Fibroblast of villous mesenchyme (primary cell): ENCODE data around the gene MTREX. TPM values are rescaled to one million over a fixed set of nuclear protein-coding genes. Genes with fewer than 3 reads are reported as not detected.
A peak's percentile ranks its signal among the peaks of the same experiment; 100 is the strongest.

Source experiments
- DNase-seq: peaks from one replicate; pipeline ENCODE4 v3.0.0-alpha.2; 2010; ENCODE audit warnings: low read depth
- H3K4me3 ChIP-seq: 2 replicates; pipeline ENCODE4 v1.5.1; 2011; ENCODE audit warnings: low read depth, mild to moderate bottlenecking, low read length
- CTCF ChIP-seq: IDR thresholded peaks from 2 replicates; pipeline ENCODE4 v1.5.1; 2012; ENCODE audit warnings: low read depth, mild to moderate bottlenecking, low read length; ENCODE audit not compliant: insufficient read depth
- total RNA-seq: library from RNA; depleted of rRNA; stranded (reverse); fragments of >200 nt; gene quantifications from 2 replicates; pipeline ENCODE4 v1.2.3, GENCODE V29; 2012

The MTREX gene
- total RNA-seq = 72.8 and 108 TPM in 2 replicates

- H3K4me3 ChIP-seq = peak within 1 kb of the TSS; percentile 93
- peak; percentile 94 for DNase-seq
- TF ChIP-seq CTCF = no peak
Measured at GRCh38 chr5:55307383-55308253, at the start of gene MTREX, which contains the start of gene DHX29. MTREX (plus strand) TSS chr5:55307989; CDS start chr5:55308014, 25 bp downstream. DHX29 (minus strand) TSS chr5:55307694; CDS start chr5:55307573, 121 bp downstream.

- no peak for TF ChIP-seq CTCF
- no peak overlapping the region for H3K4me3 ChIP-seq
- DNase-seq = no peak
Measured at GRCh38 chr5:55258339-55258738, 49.5 kb upstream of the MTREX start.

GRCh38 chr5:55276771-55277170, 31.0 kb upstream of the MTREX start:
- peak; percentile 49 for DNase-seq
- H3K4me3 ChIP-seq = no peak overlapping the region
- TF ChIP-seq CTCF = no peak

- DNase-seq = peak; percentile 23
- no peak overlapping the region for H3K4me3 ChIP-seq
- no peak for TF ChIP-seq CTCF
Measured at GRCh38 chr5:55278778-55279177, 29.0 kb upstream of the MTREX start.

- no peak for DNase-seq
- no peak overlapping the region for H3K4me3 ChIP-seq
- no peak for TF ChIP-seq CTCF
Measured at GRCh38 chr5:55286411-55286933, 21.3 kb upstream of the MTREX start.

- DNase-seq = no peak
- no peak overlapping the region for H3K4me3 ChIP-seq
- TF ChIP-seq CTCF = no peak
Measured at GRCh38 chr5:55289808-55290207, 18.0 kb upstream of the MTREX start.

GRCh38 chr5:55290991-55291390, 16.8 kb upstream of the MTREX start:
- TF ChIP-seq CTCF = no peak
- H3K4me3 ChIP-seq = no peak overlapping the region
- DNase-seq = no peak
